ENCODE data around the gene LSAMP. TPM values are rescaled to one million over a fixed set of nuclear protein-coding genes. Genes with fewer than 3 reads are reported as not detected.

The LSAMP gene
- total and polyA plus RNA-seq, 2 experiments from 2014 or later, result 4.6 to 6.0 TPM

- no peaks in the 10 kb centered on the region for H3K36me3 ChIP-seq
- H3K27ac ChIP-seq, result no peak overlapping the region
- H3K9me3 ChIP-seq (ENCODE audit: low read depth), result no peaks in the 10 kb centered on the region
- DNase-seq (ENCODE audit: low read depth in 1 of 2, low spot score in 1 of 2), result peak in 1 of 2 donors; percentile 15
- H3K4me1 ChIP-seq (ENCODE audit: low read depth), result no peaks in the 10 kb centered on the region
- no peak overlapping the region for H3K4me3 ChIP-seq
- H3K27me3 ChIP-seq, result no peaks in the 10 kb centered on the region
- TF ChIP-seq, protein P1, sequence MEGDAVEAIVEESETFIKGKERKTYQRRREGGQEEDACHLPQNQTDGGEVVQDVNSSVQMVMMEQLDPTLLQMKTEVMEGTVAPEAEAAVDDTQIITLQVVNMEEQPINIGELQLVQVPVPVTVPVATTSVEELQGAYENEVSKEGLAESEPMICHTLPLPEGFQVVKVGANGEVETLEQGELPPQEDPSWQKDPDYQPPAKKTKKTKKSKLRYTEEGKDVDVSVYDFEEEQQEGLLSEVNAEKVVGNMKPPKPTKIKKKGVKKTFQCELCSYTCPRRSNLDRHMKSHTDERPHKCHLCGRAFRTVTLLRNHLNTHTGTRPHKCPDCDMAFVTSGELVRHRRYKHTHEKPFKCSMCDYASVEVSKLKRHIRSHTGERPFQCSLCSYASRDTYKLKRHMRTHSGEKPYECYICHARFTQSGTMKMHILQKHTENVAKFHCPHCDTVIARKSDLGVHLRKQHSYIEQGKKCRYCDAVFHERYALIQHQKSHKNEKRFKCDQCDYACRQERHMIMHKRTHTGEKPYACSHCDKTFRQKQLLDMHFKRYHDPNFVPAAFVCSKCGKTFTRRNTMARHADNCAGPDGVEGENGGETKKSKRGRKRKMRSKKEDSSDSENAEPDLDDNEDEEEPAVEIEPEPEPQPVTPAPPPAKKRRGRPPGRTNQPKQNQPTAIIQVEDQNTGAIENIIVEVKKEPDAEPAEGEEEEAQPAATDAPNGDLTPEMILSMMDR (IDR thresholded peaks at IDR 0.05; ENCODE audit: low read depth, low read length), result no peak
Measured at GRCh38 chr3:115960799-115961198, 484.5 kb downstream of the LSAMP start.

- Histone ChIP-seq H3K4me1 (ENCODE audit: low read depth) (no peaks in the 10 kb centered on the region), H3K9me3 (ENCODE audit: low read depth) (no peaks in the 10 kb centered on the region), H3K36me3 (no peaks in the 10 kb centered on the region), H3K27ac (no peak overlapping the region), H3K27me3 (no peaks in the 10 kb centered on the region), H3K4me3 (no peak overlapping the region)
- TF ChIP-seq, protein P1 (IDR thresholded peaks at IDR 0.05; ENCODE audit: low read depth, low read length), result no peak
- DNase-seq (ENCODE audit: low read depth in 1 of 2, low spot score in 1 of 2), result no peak
Measured at GRCh38 chr3:115958526-115958925, 486.8 kb downstream of the LSAMP start.

- Histone ChIP-seq H3K9me3 (ENCODE audit: low read depth) (no peaks in the 10 kb centered on the region), H3K27ac (no peak overlapping the region), H3K36me3 (no peaks in the 10 kb centered on the region), H3K4me3 (no peak overlapping the region), H3K27me3 (no peaks in the 10 kb centered on the region), H3K4me1 (ENCODE audit: low read depth) (no peaks in the 10 kb centered on the region)
- no peak for DNase-seq (ENCODE audit: low read depth in 1 of 2, low spot score in 1 of 2)
- TF ChIP-seq, protein P1 (IDR thresholded peaks at IDR 0.05; ENCODE audit: low read depth, low read length), result no peak
Measured at GRCh38 chr3:115947325-115947724, 498.0 kb downstream of the LSAMP start.

DNA sequence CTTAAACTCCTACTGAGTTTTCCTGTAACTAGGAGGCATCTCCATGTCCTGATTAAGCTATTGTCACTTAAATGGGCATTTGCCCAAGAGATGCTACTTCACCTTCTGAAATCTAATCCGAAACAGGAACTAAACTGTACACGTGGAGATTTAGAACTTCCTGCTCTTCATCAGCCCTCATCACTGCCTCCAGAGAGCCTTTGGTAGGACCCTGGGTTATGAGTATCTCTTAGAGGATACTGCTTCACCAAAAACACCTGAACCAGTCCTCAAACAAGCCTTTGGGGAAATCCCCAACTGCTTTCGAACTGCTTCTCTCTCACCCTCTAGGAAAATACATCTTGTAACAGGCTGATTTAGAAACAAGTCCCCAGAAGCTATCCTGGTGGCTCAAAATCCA is 501.7 kb downstream of the LSAMP start:
- no peak for DNase-seq (ENCODE audit: low read depth in 1 of 2, low spot score in 1 of 2)
- Histone ChIP-seq H3K27me3 (no peaks in the 10 kb centered on the region), H3K4me3 (no peak overlapping the region), H3K9me3 (ENCODE audit: low read depth) (no peaks in the 10 kb centered on the region), H3K4me1 (ENCODE audit: low read depth) (no peaks in the 10 kb centered on the region), H3K36me3 (no peaks in the 10 kb centered on the region), H3K27ac (no peak overlapping the region)
- TF ChIP-seq, protein P1 (IDR thresholded peaks at IDR 0.05; ENCODE audit: low read depth, low read length), result no peak

DNA sequence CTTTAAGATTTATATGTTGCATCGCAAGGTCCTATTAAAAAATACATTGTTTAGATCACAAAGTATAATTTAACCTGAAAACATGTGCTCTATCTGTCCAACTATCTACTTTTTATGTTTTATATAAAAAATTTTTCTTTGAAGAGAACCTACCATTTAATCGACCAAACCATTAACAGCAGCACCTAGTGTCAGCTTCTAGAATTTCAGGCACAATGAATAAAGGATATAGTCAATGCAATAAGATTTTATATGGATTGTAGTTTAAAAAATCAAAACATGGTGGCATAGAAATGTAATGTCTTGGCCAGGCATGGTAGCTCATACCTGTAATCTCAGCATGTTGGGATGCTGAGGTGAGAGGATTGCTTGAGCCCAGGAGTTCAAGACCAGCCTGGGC is 508.2 kb downstream of the LSAMP start:
- Histone ChIP-seq H3K27me3 (no peaks in the 10 kb centered on the region), H3K4me1 (ENCODE audit: low read depth) (peaks cover 4% of the 10 kb centered on the region), H3K36me3 (no peaks in the 10 kb centered on the region), H3K9me3 (ENCODE audit: low read depth) (no peaks in the 10 kb centered on the region), H3K4me3 (no peak overlapping the region), H3K27ac (no peak overlapping the region)
- TF ChIP-seq, protein P1 (IDR thresholded peaks at IDR 0.05; ENCODE audit: low read depth, low read length), result peak; percentile 43
- no peak for DNase-seq (ENCODE audit: low read depth in 1 of 2, low spot score in 1 of 2)

DNA sequence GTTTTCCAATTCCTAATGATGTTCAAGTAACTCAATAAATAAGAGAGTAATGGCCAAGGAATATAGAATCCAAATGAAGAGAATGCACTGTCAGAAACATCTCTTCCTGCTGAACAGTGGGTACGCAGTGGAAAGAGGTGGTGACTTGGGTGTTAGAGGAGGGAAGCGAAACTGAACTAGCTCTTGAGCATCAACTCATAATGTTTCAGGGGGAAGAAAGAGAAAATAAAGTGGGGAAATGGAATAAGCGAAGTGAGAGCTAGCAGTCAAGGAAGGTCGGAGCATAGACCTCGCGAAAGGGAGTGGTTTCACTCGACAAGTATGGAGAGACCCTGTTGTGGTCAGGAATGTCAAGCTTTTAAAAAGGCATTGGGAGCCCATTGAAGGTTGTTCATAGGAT is 512.5 kb downstream of the LSAMP start:
- Histone ChIP-seq H3K9me3 (ENCODE audit: low read depth) (no peaks in the 10 kb centered on the region), H3K4me1 (ENCODE audit: low read depth) (peaks cover 4% of the 10 kb centered on the region), H3K27ac (no peak overlapping the region), H3K27me3 (no peaks in the 10 kb centered on the region), H3K4me3 (no peak overlapping the region), H3K36me3 (no peaks in the 10 kb centered on the region)
- TF ChIP-seq, protein P1 (IDR thresholded peaks at IDR 0.05; ENCODE audit: low read depth, low read length), result no peak
- no peak for DNase-seq (ENCODE audit: low read depth in 1 of 2, low spot score in 1 of 2)
